ENCODE data around the gene SEZ6L.

SEZ6L gene

GRCh38 chr22:26308467-26308866, 139.2 kb downstream of the SEZ6L start:
- Histone ChIP-seq H3K27ac (no peak overlapping the region), H4K20me1 (no peaks in the 10 kb centered on the region), H3K9me3 (no peaks in the 10 kb centered on the region), H3K4me2 (no peak overlapping the region), H3K36me3 (no peaks in the 10 kb centered on the region), H3K4me3 (no peak overlapping the region), H3K9ac (no peak overlapping the region), H3K4me1 (peaks cover 4% of the 10 kb centered on the region; the same call in 1 of the 2 replicates), H3K27me3 (no peaks in the 10 kb centered on the region)
- no peak for TF ChIP-seq Cebpa-rat (IDR thresholded peaks at IDR 0.05)

GRCh38 chr22:26310616-26311015, 141.4 kb downstream of the SEZ6L start:
- Histone ChIP-seq H3K9me3 (no peaks in the 10 kb centered on the region), H4K20me1 (no peaks in the 10 kb centered on the region), H3K4me1 (no peaks in the 10 kb centered on the region), H3K4me2 (no peak overlapping the region), H3K9ac (no peak overlapping the region), H3K36me3 (no peaks in the 10 kb centered on the region), H3K27me3 (no peaks in the 10 kb centered on the region), H3K4me3 (no peak overlapping the region), H3K27ac (no peak overlapping the region)
- no peak for TF ChIP-seq Cebpa-rat (IDR thresholded peaks at IDR 0.05)

- Histone ChIP-seq H3K4me1 (no peaks in the 10 kb centered on the region), H3K27ac (no peak overlapping the region), H3K9ac (no peak overlapping the region), H3K27me3 (no peaks in the 10 kb centered on the region), H3K36me3 (no peaks in the 10 kb centered on the region), H3K4me3 (no peak overlapping the region), H3K9me3 (no peaks in the 10 kb centered on the region), H3K4me2 (no peak overlapping the region), H4K20me1 (no peaks in the 10 kb centered on the region)
- TF ChIP-seq Cebpa-rat (IDR thresholded peaks at IDR 0.05): no peak
Measured at GRCh38 chr22:26313291-26313690, 144.0 kb downstream of the SEZ6L start.

- no peaks in the 10 kb centered on the region for H3K4me1 ChIP-seq
- no peak overlapping the region for H3K9ac ChIP-seq
- no peak overlapping the region for H3K4me2 ChIP-seq
- TF ChIP-seq Cebpa-rat (IDR thresholded peaks at IDR 0.05): no peak
- no peak overlapping the region for H3K27ac ChIP-seq
- H4K20me1 ChIP-seq: no peaks in the 10 kb centered on the region
- no peak overlapping the region for H3K4me3 ChIP-seq
- H3K36me3 ChIP-seq: no peaks in the 10 kb centered on the region
- no peaks in the 10 kb centered on the region for H3K9me3 ChIP-seq
- H3K27me3 ChIP-seq: no peaks in the 10 kb centered on the region
Measured at GRCh38 chr22:26314171-26314570, 144.9 kb downstream of the SEZ6L start.

GRCh38 chr22:26314656-26315055, 145.4 kb downstream of the SEZ6L start:
- Histone ChIP-seq H4K20me1 (no peaks in the 10 kb centered on the region), H3K4me1 (no peaks in the 10 kb centered on the region), H3K4me3 (no peak overlapping the region), H3K4me2 (no peak overlapping the region), H3K9me3 (no peaks in the 10 kb centered on the region), H3K27ac (no peak overlapping the region), H3K27me3 (no peaks in the 10 kb centered on the region), H3K36me3 (no peaks in the 10 kb centered on the region), H3K9ac (no peak overlapping the region)
- TF ChIP-seq Cebpa-rat (IDR thresholded peaks at IDR 0.05): no peak

- Histone ChIP-seq H3K27ac (no peak overlapping the region), H3K27me3 (no peaks in the 10 kb centered on the region), H3K4me3 (no peak overlapping the region), H3K4me2 (no peak overlapping the region), H3K36me3 (no peaks in the 10 kb centered on the region), H3K9me3 (no peaks in the 10 kb centered on the region), H3K4me1 (peaks cover 9% of the 10 kb centered on the region), H3K9ac (no peak overlapping the region), H4K20me1 (no peaks in the 10 kb centered on the region)
- TF ChIP-seq Cebpa-rat (IDR thresholded peaks at IDR 0.05): no peak
Measured at GRCh38 chr22:26316732-26317285, 147.5 kb downstream of the SEZ6L start.

- H3K36me3 ChIP-seq: no peaks in the 10 kb centered on the region
- H3K4me1 ChIP-seq: peaks cover 9% of the 10 kb centered on the region
- H4K20me1 ChIP-seq: no peaks in the 10 kb centered on the region
- no peak overlapping the region for H3K9ac ChIP-seq
- H3K27me3 ChIP-seq: no peaks in the 10 kb centered on the region
- H3K4me2 ChIP-seq: no peak overlapping the region
- no peak overlapping the region for H3K27ac ChIP-seq
- H3K9me3 ChIP-seq: no peaks in the 10 kb centered on the region
- H3K4me3 ChIP-seq: no peak overlapping the region
- no peak for TF ChIP-seq Cebpa-rat (IDR thresholded peaks at IDR 0.05)
Measured at GRCh38 chr22:26318975-26319374, 149.7 kb downstream of the SEZ6L start.

GRCh38 chr22:26320447-26320846, 151.2 kb downstream of the SEZ6L start:
- H4K20me1 ChIP-seq: no peaks in the 10 kb centered on the region
- no peak overlapping the region for H3K4me2 ChIP-seq
- TF ChIP-seq Cebpa-rat (IDR thresholded peaks at IDR 0.05): no peak
- H3K9ac ChIP-seq: no peak overlapping the region
- no peaks in the 10 kb centered on the region for H3K27me3 ChIP-seq
- H3K4me1 ChIP-seq: peaks cover 9% of the 10 kb centered on the region
- no peaks in the 10 kb centered on the region for H3K9me3 ChIP-seq
- H3K4me3 ChIP-seq: no peak overlapping the region
- H3K36me3 ChIP-seq: no peaks in the 10 kb centered on the region
- no peak overlapping the region for H3K27ac ChIP-seq

GRCh38 chr22:26321469-26321913, 152.2 kb downstream of the SEZ6L start:
- peaks cover 14% of the 10 kb centered on the region for H3K4me1 ChIP-seq
- no peaks in the 10 kb centered on the region for H4K20me1 ChIP-seq
- no peaks in the 10 kb centered on the region for H3K36me3 ChIP-seq
- TF ChIP-seq Cebpa-rat (IDR thresholded peaks at IDR 0.05): no peak
- H3K27ac ChIP-seq: no peak overlapping the region
- H3K4me2 ChIP-seq: no peak overlapping the region
- H3K27me3 ChIP-seq: no peaks in the 10 kb centered on the region; the same call in 1 of the 2 replicates
- H3K9me3 ChIP-seq: no peaks in the 10 kb centered on the region
- no peak overlapping the region for H3K4me3 ChIP-seq
- no peak overlapping the region for H3K9ac ChIP-seq

- Histone ChIP-seq H3K27me3 (no peaks in the 10 kb centered on the region; the same call in 1 of the 2 replicates), H3K27ac (no peak overlapping the region), H3K4me1 (peaks cover 23% of the 10 kb centered on the region), H4K20me1 (no peaks in the 10 kb centered on the region), H3K4me3 (no peak overlapping the region), H3K4me2 (no peak overlapping the region), H3K9ac (no peak overlapping the region), H3K9me3 (no peaks in the 10 kb centered on the region), H3K36me3 (no peaks in the 10 kb centered on the region)
- no peak for TF ChIP-seq Cebpa-rat (IDR thresholded peaks at IDR 0.05)
Measured at GRCh38 chr22:26322179-26322905, 153.1 kb downstream of the SEZ6L start.

All from BLaER1 (cell line).